ENCODE results near the gene C14orf93. TPM values are rescaled to one million over a fixed set of nuclear protein-coding genes. Genes with fewer than 3 reads are reported as not detected.
A peak's percentile ranks its signal among the peaks of the same experiment; 100 is the strongest.

Gene C14orf93
- total RNA-seq, 4 donors from 2014 or later = 7.2 to 18.6 (median 10.4) TPM

- H3K9me3 ChIP-seq = no peaks in the 10 kb centered on the region
- no peak overlapping the region for H3K4me3 ChIP-seq
- H3K27me3 ChIP-seq = no peaks in the 10 kb centered on the region
- H3K27ac ChIP-seq = no peak overlapping the region
- intact Hi-C loops (cut with DNase I; ENCODE audit: low total_unique reads) = no loop called here
- no peaks in the 10 kb centered on the region for H3K36me3 ChIP-seq
- DNase-seq = no peak
- no peaks in the 10 kb centered on the region for H3K4me1 ChIP-seq
- no peak for TF ChIP-seq CTCF (IDR thresholded peaks at IDR 0.05)
- TF ChIP-seq POLR2A (IDR thresholded peaks at IDR 0.05) = no peak
Observed at GRCh38 chr14:23054000-23054811, 44.3 kb upstream of the C14orf93 start.

DNA sequence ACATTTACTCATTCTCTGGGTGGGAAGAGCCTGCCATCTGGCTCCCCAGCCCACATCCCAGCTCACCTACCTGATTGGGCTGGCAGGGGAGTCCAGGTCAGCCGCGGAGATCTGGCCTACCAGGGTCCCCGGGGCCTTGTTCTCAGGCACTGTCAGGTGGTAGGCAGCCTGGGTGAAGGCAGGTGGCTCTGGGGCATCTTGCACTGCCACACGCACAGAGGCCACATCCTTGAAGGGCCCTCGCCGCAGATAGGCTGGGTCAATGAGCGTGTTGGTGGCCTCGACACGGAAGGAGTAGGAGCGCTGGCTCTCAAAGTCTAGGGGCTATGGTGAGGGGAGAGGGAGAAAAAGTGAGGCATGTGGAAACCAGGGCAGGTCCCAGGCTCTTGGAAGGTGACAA, 43.5 kb upstream of the C14orf93 start:
- no peaks in the 10 kb centered on the region for H3K4me1 ChIP-seq
- no peaks in the 10 kb centered on the region for H3K27me3 ChIP-seq
- H3K9me3 ChIP-seq = no peaks in the 10 kb centered on the region
- no peak overlapping the region for H3K4me3 ChIP-seq
- no peak for TF ChIP-seq POLR2A (IDR thresholded peaks at IDR 0.05)
- TF ChIP-seq CTCF (IDR thresholded peaks at IDR 0.05) = no peak
- H3K27ac ChIP-seq = no peak overlapping the region
- H3K36me3 ChIP-seq = no peaks in the 10 kb centered on the region
- DNase-seq = no peak
- intact Hi-C loops (cut with DNase I; ENCODE audit: low total_unique reads) = no loop called here

DNA sequence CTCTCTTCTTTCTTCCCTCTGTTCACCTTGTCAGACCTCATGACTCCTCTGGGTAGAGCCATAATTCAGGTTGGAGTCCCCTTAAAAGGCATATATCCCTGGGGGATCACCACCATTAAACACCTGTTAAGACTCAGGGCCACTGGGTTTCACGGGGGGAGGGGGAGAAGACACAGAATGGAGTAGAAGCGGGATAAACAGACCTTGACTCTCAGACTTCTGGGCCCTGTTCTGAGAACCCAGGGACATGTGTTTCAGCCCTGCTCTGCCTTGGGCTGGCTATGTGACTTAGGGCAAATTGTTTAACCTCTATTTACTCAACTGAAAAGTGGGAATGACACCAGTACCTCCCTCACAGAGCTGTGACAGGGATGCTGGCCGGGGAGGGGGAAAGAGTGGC, 42.7 kb upstream of the C14orf93 start:
- Histone ChIP-seq H3K27ac (no peak overlapping the region), H3K36me3 (no peaks in the 10 kb centered on the region), H3K27me3 (no peaks in the 10 kb centered on the region), H3K4me3 (no peak overlapping the region), H3K4me1 (no peaks in the 10 kb centered on the region), H3K9me3 (no peaks in the 10 kb centered on the region)
- no peak for DNase-seq
- intact Hi-C loops (cut with DNase I; ENCODE audit: low total_unique reads) = no loop called here
- TF ChIP-seq POLR2A (IDR thresholded peaks at IDR 0.05) (no peak), CTCF (IDR thresholded peaks at IDR 0.05) (no peak)

GRCh38 chr14:23052182-23052623, 42.3 kb upstream of the C14orf93 start:
- TF ChIP-seq POLR2A (IDR thresholded peaks at IDR 0.05) = no peak
- TF ChIP-seq CTCF (IDR thresholded peaks at IDR 0.05) = peak in 1 of 4 experiments; percentile 27
- no peak for DNase-seq
- H3K27me3 ChIP-seq = no peaks in the 10 kb centered on the region
- intact Hi-C loops (cut with DNase I; ENCODE audit: low total_unique reads) = no loop called here
- no peak overlapping the region for H3K4me3 ChIP-seq
- no peaks in the 10 kb centered on the region for H3K9me3 ChIP-seq
- H3K27ac ChIP-seq = no peak overlapping the region
- no peaks in the 10 kb centered on the region for H3K36me3 ChIP-seq
- H3K4me1 ChIP-seq = no peaks in the 10 kb centered on the region

DNA sequence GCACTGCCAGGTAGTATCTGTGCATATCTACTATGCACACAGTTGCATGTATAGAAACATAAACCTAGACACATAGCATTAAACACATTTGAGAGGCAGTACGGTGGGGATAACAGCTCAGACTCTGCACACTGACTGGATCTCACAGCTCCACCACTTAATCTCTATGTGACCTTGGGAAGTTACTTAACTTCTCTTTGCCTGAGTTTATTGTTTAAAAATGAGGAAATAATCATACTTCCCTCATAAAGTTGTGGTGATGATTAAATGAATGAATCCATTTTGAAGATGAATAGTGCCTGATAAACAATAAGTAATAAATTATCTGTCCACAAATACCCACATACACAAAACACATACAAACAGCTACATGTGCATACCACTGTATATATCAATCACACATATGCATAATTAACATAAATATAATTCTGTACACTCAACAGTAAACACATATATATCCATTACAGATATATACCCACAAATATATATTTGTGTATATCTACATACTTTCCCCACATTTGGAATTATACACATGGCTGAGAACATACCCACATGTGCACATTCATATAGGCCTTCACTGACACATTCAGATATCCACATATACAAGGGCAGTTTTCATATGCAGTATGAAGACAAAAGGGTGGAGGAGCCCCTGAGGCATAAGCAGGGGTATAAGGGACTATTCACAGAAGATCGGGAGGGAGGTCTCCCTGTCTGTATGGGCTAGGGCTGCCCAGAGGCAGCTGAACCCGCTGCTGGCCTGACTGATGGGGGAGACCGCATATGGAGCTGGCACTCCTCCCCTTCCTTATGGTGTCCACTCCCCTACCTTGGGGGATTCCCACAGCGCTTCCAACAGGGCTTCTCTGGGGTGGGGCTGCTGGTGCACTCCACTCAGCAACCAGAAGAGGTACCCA, 41.5 kb upstream of the C14orf93 start:
- H3K4me3 ChIP-seq = no peak overlapping the region
- H3K9me3 ChIP-seq = no peaks in the 10 kb centered on the region
- H3K27ac ChIP-seq = no peak overlapping the region
- DNase-seq = no peak
- H3K27me3 ChIP-seq = no peaks in the 10 kb centered on the region
- TF ChIP-seq POLR2A (IDR thresholded peaks at IDR 0.05) (no peak), CTCF (IDR thresholded peaks at IDR 0.05) (no peak)
- H3K4me1 ChIP-seq = no peaks in the 10 kb centered on the region
- intact Hi-C loops (cut with DNase I; ENCODE audit: low total_unique reads) = no loop called here
- H3K36me3 ChIP-seq = no peaks in the 10 kb centered on the region

Data from uterus (tissue), 4 donors.